OCI-LY7 (cell line): ENCODE results near the gene SERPINA5.

Source experiments
- CTCF ChIP-seq: fragments of 200-600 bp; sonication (generic); conservative IDR thresholded peaks from 2 replicates; pipeline ENCODE4 v1.5.1; 2014; ENCODE audit warnings: mild to moderate bottlenecking, antibody characterized with exemption, low read length, moderate library complexity, mixed read lengths
- EZH2phosphoT487 ChIP-seq: fragments of 200-600 bp; sonication (generic); IDR thresholded peaks from 2 replicates; pipeline ENCODE4 v1.6.1; 2018; ENCODE audit warnings: low read depth, borderline replicate concordance, mild to moderate bottlenecking, mixed run types, antibody characterized with exemption, low read length, moderate library complexity, mixed read lengths

GRCh38 chr14:94561656-94562010 is 19.6 kb upstream of the SERPINA5 start:
- no peak for TF ChIP-seq EZH2phosphoT487
- no peak for TF ChIP-seq CTCF
